ENCODE results near the gene THOC5.

Gene THOC5

GRCh38 chr22:29530716-29531115, 22.8 kb downstream of the THOC5 start:
- Histone ChIP-seq H3K4me2 (ENCODE audit: low read length) (no peak overlapping the region), H3K79me2 (ENCODE audit: control insufficient read depth, low read length) (no peaks in the 10 kb centered on the region), H3K27me3 (ENCODE audit: control insufficient read depth, low read length) (no peaks in the 10 kb centered on the region), H3K4me1 (ENCODE audit: control insufficient read depth, low read length) (no peaks in the 10 kb centered on the region), H3K9me3 (ENCODE audit: control insufficient read depth, insufficient read depth, low read length) (no peaks in the 10 kb centered on the region), H3F3A (ENCODE audit: control insufficient read depth, insufficient read depth) (no peaks in the 10 kb centered on the region), H3K36me3 (ENCODE audit: control insufficient read depth, low read length) (peaks cover 80% of the 10 kb centered on the region), H4K20me1 (ENCODE audit: control insufficient read depth, insufficient read depth, low read depth, low read length) (no peaks in the 10 kb centered on the region), H3K9me2 (replicated peaks; ENCODE audit: control insufficient read depth, low read length) (no peaks in the 10 kb centered on the region), H3K4me3 (ENCODE audit: low read length) (no peak overlapping the region), H3K27ac (ENCODE audit: low read depth, low read length) (no peak overlapping the region)
- no peak for TF ChIP-seq EZH2phosphoT487 (IDR thresholded peaks at IDR 0.05; ENCODE audit: borderline replicate concordance, low read length)
- TF ChIP-seq, protein P1, sequence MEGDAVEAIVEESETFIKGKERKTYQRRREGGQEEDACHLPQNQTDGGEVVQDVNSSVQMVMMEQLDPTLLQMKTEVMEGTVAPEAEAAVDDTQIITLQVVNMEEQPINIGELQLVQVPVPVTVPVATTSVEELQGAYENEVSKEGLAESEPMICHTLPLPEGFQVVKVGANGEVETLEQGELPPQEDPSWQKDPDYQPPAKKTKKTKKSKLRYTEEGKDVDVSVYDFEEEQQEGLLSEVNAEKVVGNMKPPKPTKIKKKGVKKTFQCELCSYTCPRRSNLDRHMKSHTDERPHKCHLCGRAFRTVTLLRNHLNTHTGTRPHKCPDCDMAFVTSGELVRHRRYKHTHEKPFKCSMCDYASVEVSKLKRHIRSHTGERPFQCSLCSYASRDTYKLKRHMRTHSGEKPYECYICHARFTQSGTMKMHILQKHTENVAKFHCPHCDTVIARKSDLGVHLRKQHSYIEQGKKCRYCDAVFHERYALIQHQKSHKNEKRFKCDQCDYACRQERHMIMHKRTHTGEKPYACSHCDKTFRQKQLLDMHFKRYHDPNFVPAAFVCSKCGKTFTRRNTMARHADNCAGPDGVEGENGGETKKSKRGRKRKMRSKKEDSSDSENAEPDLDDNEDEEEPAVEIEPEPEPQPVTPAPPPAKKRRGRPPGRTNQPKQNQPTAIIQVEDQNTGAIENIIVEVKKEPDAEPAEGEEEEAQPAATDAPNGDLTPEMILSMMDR (IDR thresholded peaks at IDR 0.05; ENCODE audit: low read depth, low read length, poor library complexity, severe bottlenecking), result no peak

DNA sequence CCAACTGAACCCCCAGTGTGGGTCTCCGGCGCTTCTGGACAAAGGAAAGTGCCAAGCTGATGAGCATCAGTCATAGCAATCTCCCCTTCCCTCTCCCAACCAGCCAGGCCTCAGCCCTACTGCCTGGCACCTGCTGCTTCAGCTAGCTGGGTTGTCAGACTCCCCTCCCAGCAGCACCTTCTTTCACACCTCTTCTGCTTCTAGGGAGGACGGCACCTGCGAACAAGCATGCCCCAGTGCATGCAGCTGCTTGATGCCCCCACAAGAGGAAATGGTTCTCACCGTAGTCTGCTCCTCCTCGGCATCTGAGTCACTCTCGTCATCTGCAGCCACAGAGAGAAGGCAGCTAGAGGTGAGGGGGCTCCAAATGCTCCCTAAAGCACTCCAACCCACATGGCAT, 25.4 kb downstream of the THOC5 start:
- TF ChIP-seq, protein P1 (IDR thresholded peaks at IDR 0.05; ENCODE audit: low read depth, low read length, poor library complexity, severe bottlenecking), result no peak
- no peak for TF ChIP-seq EZH2phosphoT487 (IDR thresholded peaks at IDR 0.05; ENCODE audit: borderline replicate concordance, low read length)
- no peaks in the 10 kb centered on the region for H3F3A ChIP-seq (ENCODE audit: control insufficient read depth, insufficient read depth)
- H4K20me1 ChIP-seq (ENCODE audit: control insufficient read depth, insufficient read depth, low read depth, low read length), result no peaks in the 10 kb centered on the region
- no peaks in the 10 kb centered on the region for H3K27me3 ChIP-seq (ENCODE audit: control insufficient read depth, low read length)
- H3K4me1 ChIP-seq (ENCODE audit: control insufficient read depth, low read length), result no peaks in the 10 kb centered on the region
- no peaks in the 10 kb centered on the region for H3K79me2 ChIP-seq (ENCODE audit: control insufficient read depth, low read length)
- H3K4me3 ChIP-seq (ENCODE audit: low read length), result no peak overlapping the region
- H3K9me3 ChIP-seq (ENCODE audit: control insufficient read depth, insufficient read depth, low read length), result no peaks in the 10 kb centered on the region
- H3K4me2 ChIP-seq (ENCODE audit: low read length), result no peak overlapping the region
- H3K27ac ChIP-seq (ENCODE audit: low read depth, low read length), result no peak overlapping the region
- no peaks in the 10 kb centered on the region for H3K9me2 ChIP-seq (replicated peaks; ENCODE audit: control insufficient read depth, low read length)
- H3K36me3 ChIP-seq (ENCODE audit: control insufficient read depth, low read length), result peaks cover 86% of the 10 kb centered on the region

GRCh38 chr22:29524442-29525191, 28.9 kb downstream of the THOC5 start:
- Histone ChIP-seq H3K9me3 (ENCODE audit: control insufficient read depth, insufficient read depth, low read length) (no peaks in the 10 kb centered on the region), H4K20me1 (ENCODE audit: control insufficient read depth, insufficient read depth, low read depth, low read length) (no peaks in the 10 kb centered on the region), H3F3A (ENCODE audit: control insufficient read depth, insufficient read depth) (no peaks in the 10 kb centered on the region), H3K4me1 (ENCODE audit: control insufficient read depth, low read length) (no peaks in the 10 kb centered on the region), H3K27me3 (ENCODE audit: control insufficient read depth, low read length) (no peaks in the 10 kb centered on the region), H3K4me2 (ENCODE audit: low read length) (no peak overlapping the region), H3K27ac (ENCODE audit: low read depth, low read length) (no peak overlapping the region), H3K36me3 (ENCODE audit: control insufficient read depth, low read length) (peaks cover 82% of the 10 kb centered on the region), H3K79me2 (ENCODE audit: control insufficient read depth, low read length) (no peaks in the 10 kb centered on the region), H3K4me3 (ENCODE audit: low read length) (no peak overlapping the region), H3K9me2 (replicated peaks; ENCODE audit: control insufficient read depth, low read length) (no peaks in the 10 kb centered on the region)
- TF ChIP-seq, protein P1 (IDR thresholded peaks at IDR 0.05; ENCODE audit: low read depth, low read length, poor library complexity, severe bottlenecking), result peak; percentile 51
- TF ChIP-seq EZH2phosphoT487 (IDR thresholded peaks at IDR 0.05; ENCODE audit: borderline replicate concordance, low read length), result no peak
